ENCODE data around the gene PRSS27.

Gene PRSS27

GRCh38 chr16:2708955-2709587 lies 11.0 kb downstream of the PRSS27 start:
- H3K4me3 ChIP-seq, result no peak overlapping the region
- DNase-seq (ENCODE audit: low spot score), result no peak
- no peak overlapping the region for H3K27ac ChIP-seq
- TF ChIP-seq CTCF (IDR thresholded peaks at IDR 0.05), result no peak

GRCh38 chr16:2708290-2708639 lies 11.8 kb downstream of the PRSS27 start:
- no peak for DNase-seq (ENCODE audit: low spot score)
- no peak overlapping the region for H3K4me3 ChIP-seq
- no peak for TF ChIP-seq CTCF (IDR thresholded peaks at IDR 0.05)
- no peak overlapping the region for H3K27ac ChIP-seq

GRCh38 chr16:2707368-2708289 lies 12.4 kb downstream of the PRSS27 start:
- DNase-seq (ENCODE audit: low spot score), result no peak

GRCh38 chr16:2706611-2707311 lies 13.3 kb downstream of the PRSS27 start:
- no peak overlapping the region for H3K27ac ChIP-seq
- TF ChIP-seq CTCF (IDR thresholded peaks at IDR 0.05), result no peak
- DNase-seq (ENCODE audit: low spot score), result no peak

More at GRCh38 chr16:2707368-2708289, 12.4 kb downstream of the PRSS27 start:
- Histone ChIP-seq H3K4me3 (no peak overlapping the region), H3K27ac (no peak overlapping the region)
- no peak for TF ChIP-seq CTCF (IDR thresholded peaks at IDR 0.05)

GRCh38 chr16:2706085-2706484 lies 13.9 kb downstream of the PRSS27 start:
- no peak for TF ChIP-seq CTCF (IDR thresholded peaks at IDR 0.05)
- no peak overlapping the region for H3K27ac ChIP-seq
- no peak overlapping the region for H3K4me3 ChIP-seq
- DNase-seq (ENCODE audit: low spot score), result no peak

More at GRCh38 chr16:2706611-2707311, 13.3 kb downstream of the PRSS27 start:
- no peak overlapping the region for H3K4me3 ChIP-seq

GRCh38 chr16:2705351-2705750 lies 14.7 kb downstream of the PRSS27 start:
- H3K27ac ChIP-seq, result no peak overlapping the region
- TF ChIP-seq CTCF (IDR thresholded peaks at IDR 0.05), result no peak
- DNase-seq (ENCODE audit: low spot score), result no peak
- H3K4me3 ChIP-seq, result no peak overlapping the region

All from coronary artery (tissue), 2 donors.